AG09309 (cell line): ENCODE results near the gene TBC1D19.
"Not testable (repeated sequence)": the region's sequence is repeated elsewhere in the genome, so short reads cannot be mapped to it uniquely, and the experiment has no call there.

Experiments
- DNase-seq: peaks from one replicate; pipeline ENCODE4 v3.0.0-alpha.2; 2010; ENCODE audit warnings: low read depth
- H3K4me3 ChIP-seq: 2 replicates; pipeline ENCODE4 v1.5.1; 2011; ENCODE audit warnings: mild to moderate bottlenecking, low read depth, low read length, moderate library complexity; ENCODE audit not compliant: control insufficient read depth
- CTCF ChIP-seq: IDR thresholded peaks from 2 replicates; pipeline ENCODE4 v1.5.1; 2011; ENCODE audit warnings: mild to moderate bottlenecking, low read depth, low read length, inconsistent platforms; ENCODE audit not compliant: insufficient read depth, control insufficient read depth; ENCODE audit errors: missing control alignments

TBC1D19 gene

DNA sequence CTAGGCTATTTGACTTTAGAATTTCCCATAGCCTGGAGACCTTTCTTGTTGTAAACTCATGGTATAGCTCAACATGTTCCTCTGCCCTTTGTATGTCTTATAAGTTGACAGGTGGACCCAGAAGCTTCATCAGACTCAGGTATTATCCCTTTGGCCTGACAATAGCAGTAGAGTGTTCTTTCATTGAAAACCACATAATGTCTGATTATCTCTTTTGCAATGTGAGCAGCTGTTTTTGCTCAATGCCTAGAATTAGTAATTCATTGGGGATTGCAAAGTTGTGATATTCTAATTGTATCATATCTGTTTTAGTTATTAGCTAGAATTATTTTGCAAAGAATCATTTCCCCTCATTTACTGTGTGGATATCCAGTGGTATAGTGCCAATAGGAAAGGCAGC, 27.5 kb downstream of the TBC1D19 start:
- no peak overlapping the region for H3K4me3 ChIP-seq
- no peak for DNase-seq
- TF ChIP-seq CTCF: no peak

- no peak for DNase-seq
- no peak overlapping the region for H3K4me3 ChIP-seq
- no peak for TF ChIP-seq CTCF
Measured at GRCh38 chr4:26611885-26612284, 28.0 kb downstream of the TBC1D19 start.

DNA sequence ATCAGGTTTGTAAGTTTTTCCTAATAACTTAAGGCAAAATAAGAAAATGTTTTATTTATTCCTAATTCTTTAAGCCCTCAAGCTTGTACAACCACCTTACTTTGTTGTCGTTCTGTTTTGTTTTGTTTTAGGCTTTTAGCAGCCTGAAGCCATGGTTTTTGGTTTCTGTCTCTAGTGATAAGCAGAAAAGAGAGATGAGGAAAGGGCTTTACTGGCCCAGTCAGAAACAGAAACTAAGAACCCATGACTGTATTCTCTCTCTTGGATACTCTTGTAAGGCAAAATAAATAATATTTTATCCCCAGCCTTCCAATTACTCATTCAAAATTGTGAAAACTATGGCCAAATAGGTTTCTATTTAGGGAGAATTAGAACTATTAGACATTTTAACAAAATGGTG, 29.4 kb downstream of the TBC1D19 start:
- no peak overlapping the region for H3K4me3 ChIP-seq
- TF ChIP-seq CTCF: no peak
- no peak for DNase-seq

DNA sequence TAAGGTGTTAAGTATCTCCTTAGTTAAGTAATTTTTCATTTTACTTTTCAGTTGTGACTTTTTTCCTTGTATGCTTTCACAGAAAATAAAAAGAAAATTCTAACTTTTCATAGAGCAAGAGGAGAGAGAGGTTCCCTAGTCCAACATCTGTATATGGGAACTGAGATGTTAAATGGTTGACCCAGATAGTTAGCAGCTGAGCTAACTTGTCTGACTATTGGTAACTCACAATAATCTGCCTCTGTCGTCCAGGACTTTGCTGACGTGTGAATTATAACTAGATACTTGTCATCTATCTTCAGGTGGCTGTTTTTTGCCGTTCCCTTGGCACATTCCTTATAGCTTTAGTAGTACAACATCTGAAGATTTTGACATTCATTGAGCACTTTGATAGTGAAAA, 29.9 kb downstream of the TBC1D19 start:
- DNase-seq: no peak
- no peak overlapping the region for H3K4me3 ChIP-seq
- no peak for TF ChIP-seq CTCF

GRCh38 chr4:26619784-26620183, 35.9 kb downstream of the TBC1D19 start:
- peak; percentile 11 for DNase-seq
- TF ChIP-seq CTCF: no peak
- H3K4me3 ChIP-seq: no peak overlapping the region

DNA sequence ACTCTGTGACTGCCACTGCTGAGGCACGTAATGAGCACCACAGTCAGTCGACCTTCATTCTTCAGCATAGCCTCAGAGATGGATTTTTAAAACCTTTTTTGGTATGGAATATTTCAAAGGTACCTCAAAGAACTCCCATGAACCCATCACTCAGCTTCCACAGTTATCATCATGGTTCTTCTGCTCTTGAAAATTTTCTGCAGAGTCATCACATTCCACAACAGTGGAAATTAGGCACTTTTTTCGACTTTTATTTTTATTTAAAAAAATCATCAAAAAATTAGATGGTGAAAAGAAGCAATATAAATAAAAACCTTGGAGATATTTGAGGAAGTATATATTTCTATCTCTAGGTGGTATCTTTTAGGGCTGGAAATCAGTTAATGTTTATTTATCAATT, 37.5 kb downstream of the TBC1D19 start:
- H3K4me3 ChIP-seq: no peak overlapping the region
- no peak for TF ChIP-seq CTCF
- no peak for DNase-seq

GRCh38 chr4:26622913-26623312, 39.0 kb downstream of the TBC1D19 start:
- no peak for DNase-seq
- H3K4me3 ChIP-seq: no peak overlapping the region
- TF ChIP-seq CTCF: no peak

- DNase-seq, H3K4me3 ChIP-seq: not testable (repeated sequence)
Measured at GRCh38 chr4:26626658-26627057, 42.8 kb downstream of the TBC1D19 start.
